MCF 10A (cell line): ENCODE results near the gene FLNA. TPM values are rescaled to one million over a fixed set of nuclear protein-coding genes. Genes with fewer than 3 reads are reported as not detected.

Experiments
- BruUV-seq: library from RNA; stranded (reverse); fragments of 400-500 nt; replicated peaks from 2 replicates; lab custom pipeline; 2021; lab: Mats Ljungman, UMichigan
- CTCF ChIA-PET: fragments of 300-600 bp; sonication (Branson Sonifier 250); formaldehyde crosslinking; extraction: SDS; loops from one replicate; lab custom pipeline; 2021; ENCODE audit warnings: antibody characterized with exemption, inconsistent platforms; lab: Yijun Ruan, JAX
- POLR2A ChIA-PET: fragments of 300-600, 350-650 bp; sonication (Branson Sonifier 250); formaldehyde crosslinking; extraction: SDS; loops from one replicate; lab custom pipeline; 2020; ENCODE audit warnings: antibody characterized with exemption, inconsistent platforms; lab: Yijun Ruan, JAX
- DNase-seq: peaks from one replicate; pipeline ENCODE4 v3.0.0-alpha.2; 2018; ENCODE audit not compliant: unreplicated experiment
- H3K27ac Mint-ChIP-seq: one replicate; pipeline ENCODE4 v1.8.0; 2022; ENCODE audit warnings: mild to moderate bottlenecking, low read depth, mixed read lengths; ENCODE audit not compliant: unreplicated experiment
- H3K27me3 Mint-ChIP-seq: one replicate; pipeline ENCODE4 v1.8.0; 2022; ENCODE audit warnings: mixed read lengths; ENCODE audit not compliant: insufficient read depth, unreplicated experiment
- H3K36me3 Mint-ChIP-seq: one replicate; pipeline ENCODE4 v1.8.0; 2022; ENCODE audit warnings: mild to moderate bottlenecking, moderate library complexity, mixed read lengths; ENCODE audit not compliant: insufficient read depth, unreplicated experiment
- H3K4me1 Mint-ChIP-seq: one replicate; pipeline ENCODE4 v1.8.0; 2022; ENCODE audit warnings: mixed read lengths; ENCODE audit not compliant: insufficient read depth, unreplicated experiment
- H3K4me3 Mint-ChIP-seq: one replicate; pipeline ENCODE4 v1.8.0; 2022; ENCODE audit warnings: mild to moderate bottlenecking, moderate library complexity, mixed read lengths; ENCODE audit not compliant: unreplicated experiment
- H3K9me3 Mint-ChIP-seq: one replicate; pipeline ENCODE4 v1.8.0; 2022; ENCODE audit warnings: mixed read lengths; ENCODE audit not compliant: unreplicated experiment
- CTCF ChIP-seq: fragments of 200-600 bp; IDR thresholded peaks from one replicate; pipeline ENCODE4 v1.8.0; 2022; ENCODE audit warnings: antibody characterized with exemption, mild to moderate bottlenecking; ENCODE audit not compliant: unreplicated experiment
- intact Hi-C: fragments of 100-400 bp; cut with micrococcal nuclease; formaldehyde crosslinking; loops from 2 replicates; pipeline ENCODE4 v1.14.1; 2022
- total RNA-seq: library from RNA; stranded (reverse); gene quantifications from 2 replicates; pipeline ENCODE4 v1.2.3, GENCODE V29; 2022

FLNA gene
- total RNA-seq, 1 experiment from 2014 or later = 1,218 TPM

DNA sequence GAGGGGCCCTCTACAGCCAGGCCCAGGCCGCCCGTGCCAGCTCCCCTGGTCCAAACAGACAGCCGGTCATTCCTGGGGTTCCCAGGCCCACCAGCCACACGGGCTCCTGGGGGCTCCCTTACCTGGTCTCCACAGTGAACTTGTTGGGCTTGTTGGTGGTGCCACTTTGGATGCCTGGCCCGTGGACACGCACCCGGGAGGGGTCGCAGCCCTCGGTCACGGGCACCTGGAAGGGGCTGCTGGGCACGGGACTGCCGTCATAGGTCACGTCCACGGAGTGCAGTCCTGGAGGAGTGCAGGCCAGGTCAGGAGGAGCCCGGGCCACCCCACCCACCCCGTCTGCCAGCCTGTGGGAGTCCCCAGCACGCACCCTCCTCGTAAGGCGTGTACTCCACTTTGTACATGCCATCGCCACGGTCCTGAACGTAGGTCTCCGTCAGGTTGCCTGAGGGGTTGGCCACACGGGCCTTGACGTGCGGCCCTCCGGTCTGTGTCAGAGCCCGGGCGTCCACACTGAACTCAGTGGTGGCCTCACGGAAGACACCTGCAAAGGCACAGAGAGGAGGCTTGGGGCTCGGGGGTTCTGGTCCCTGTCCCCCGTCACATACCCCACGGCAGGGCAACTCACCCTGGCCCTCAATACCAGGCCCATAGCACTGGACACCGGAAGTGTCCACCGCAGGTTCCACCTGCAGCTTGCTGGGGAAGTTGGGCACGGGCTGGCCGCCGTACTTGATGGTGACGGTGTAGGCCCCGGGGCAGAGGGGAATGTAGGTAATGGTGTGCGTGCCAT lies 14.9 kb downstream of the FLNA start:
- BruUV-seq = TSS peak; percentile 43
- intact Hi-C loops = no loop called here
- no peak overlapping the region for H3K4me3 Mint-ChIP-seq
- CTCF ChIA-PET = no interaction called here
- peaks cover 78% of the 10 kb centered on the region for H3K36me3 Mint-ChIP-seq
- H3K27ac Mint-ChIP-seq = no peak overlapping the region
- TF ChIP-seq CTCF = no peak
- no peaks in the 10 kb centered on the region for H3K27me3 Mint-ChIP-seq
- no peaks in the 10 kb centered on the region for H3K9me3 Mint-ChIP-seq
- no peak for DNase-seq
- H3K4me1 Mint-ChIP-seq = peaks cover 5% of the 10 kb centered on the region
- POLR2A ChIA-PET = no interaction called here

DNA sequence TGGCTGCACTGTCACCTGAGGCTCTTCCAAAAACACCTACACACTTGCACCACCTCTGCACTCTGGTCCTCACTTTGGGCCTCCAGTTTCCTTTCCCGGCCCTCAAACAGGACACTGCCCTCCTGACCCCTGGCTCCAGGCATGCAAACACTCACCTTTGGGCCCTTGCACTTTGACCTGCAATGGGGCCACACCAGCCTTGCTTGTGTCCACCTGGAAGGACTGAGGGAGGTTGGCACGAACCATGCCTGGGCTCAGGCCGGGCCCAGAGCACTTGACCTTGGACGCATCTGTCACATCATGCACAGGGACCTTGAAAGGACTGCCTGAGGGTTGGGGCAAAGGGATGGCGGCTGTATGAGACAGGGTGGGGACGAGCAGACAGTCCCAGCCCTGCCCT lies 15.6 kb downstream of the FLNA start:
- no peak overlapping the region for H3K27ac Mint-ChIP-seq
- no peak overlapping the region for H3K4me3 Mint-ChIP-seq
- peaks cover 80% of the 10 kb centered on the region for H3K36me3 Mint-ChIP-seq

GRCh38 chrX:154358011-154358410 lies 16.4 kb downstream of the FLNA start:
- DNase-seq = no peak
- ChIA-PET CTCF (no interaction called here), POLR2A (no interaction called here)
- Mint-ChIP-seq H3K36me3 (peaks cover 79% of the 10 kb centered on the region), H3K4me3 (no peak overlapping the region), H3K27ac (no peak overlapping the region), H3K9me3 (no peaks in the 10 kb centered on the region), H3K4me1 (peaks cover 5% of the 10 kb centered on the region), H3K27me3 (no peaks in the 10 kb centered on the region)
- intact Hi-C loops = no loop called here
- BruUV-seq = no TSS peak
- no peak for TF ChIP-seq CTCF

More for the DNA sequence above, 15.6 kb downstream of the FLNA start:
- intact Hi-C loops = no loop called here
- Mint-ChIP-seq H3K9me3 (no peaks in the 10 kb centered on the region), H3K4me1 (peaks cover 5% of the 10 kb centered on the region), H3K27me3 (no peaks in the 10 kb centered on the region)
- ChIA-PET CTCF (no interaction called here), POLR2A (no interaction called here)
- TF ChIP-seq CTCF = no peak
- BruUV-seq = no TSS peak
- no peak for DNase-seq

DNA sequence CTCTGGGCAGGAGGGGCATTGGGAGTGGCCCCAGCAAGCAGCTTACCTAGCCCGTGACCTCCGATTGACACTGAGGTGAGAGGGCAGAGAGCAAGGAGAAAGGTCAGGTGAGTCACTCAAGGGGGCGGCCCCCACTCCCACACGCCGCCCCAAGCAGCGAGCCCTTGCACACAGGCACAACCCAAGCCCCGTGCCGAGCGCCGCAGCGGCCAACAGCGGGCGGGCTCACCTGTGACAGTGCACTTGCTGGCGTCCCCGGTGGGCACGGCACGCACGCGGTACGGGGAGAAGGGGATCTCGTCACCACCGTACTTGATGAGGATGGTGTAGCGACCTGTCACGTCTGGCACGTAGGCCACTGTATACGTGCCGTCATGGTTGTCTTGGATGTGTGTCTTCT lies 17.2 kb downstream of the FLNA start:
- TF ChIP-seq CTCF = no peak
- Mint-ChIP-seq H3K4me3 (no peak overlapping the region), H3K27me3 (no peaks in the 10 kb centered on the region), H3K9me3 (no peaks in the 10 kb centered on the region), H3K4me1 (peaks cover 5% of the 10 kb centered on the region), H3K36me3 (peaks cover 75% of the 10 kb centered on the region), H3K27ac (no peak overlapping the region)
- POLR2A ChIA-PET = interaction anchor here (1.4 kb wide), 1 partner anchor 14 kb away, joined by 4 read pairs; no protein-coding TSS in a partner anchor
- CTCF ChIA-PET = interaction anchor here (0.6 kb wide), 2 partner anchors 8 to 115 kb away, joined by 3 read pairs; no protein-coding TSS in a partner anchor
- DNase-seq = no peak
- intact Hi-C loops = no loop called here
- BruUV-seq = no TSS peak
